GM12875 (cell line): ENCODE results near the gene PDE6A.

Source experiments
- H3K4me3 ChIP-seq: one replicate; pipeline ENCODE4 v1.5.1; 2011; ENCODE audit warnings: low read depth, low read length, control low read depth
- TF ChIP-seq, protein P1 (sequence below): IDR thresholded peaks from 2 replicates; pipeline ENCODE4 v1.5.1; 2011; ENCODE audit warnings: low read depth, mild to moderate bottlenecking, control low read depth, inconsistent platforms, low read length, moderate library complexity, borderline replicate concordance; ENCODE audit not compliant: insufficient read depth

Gene PDE6A

DNA sequence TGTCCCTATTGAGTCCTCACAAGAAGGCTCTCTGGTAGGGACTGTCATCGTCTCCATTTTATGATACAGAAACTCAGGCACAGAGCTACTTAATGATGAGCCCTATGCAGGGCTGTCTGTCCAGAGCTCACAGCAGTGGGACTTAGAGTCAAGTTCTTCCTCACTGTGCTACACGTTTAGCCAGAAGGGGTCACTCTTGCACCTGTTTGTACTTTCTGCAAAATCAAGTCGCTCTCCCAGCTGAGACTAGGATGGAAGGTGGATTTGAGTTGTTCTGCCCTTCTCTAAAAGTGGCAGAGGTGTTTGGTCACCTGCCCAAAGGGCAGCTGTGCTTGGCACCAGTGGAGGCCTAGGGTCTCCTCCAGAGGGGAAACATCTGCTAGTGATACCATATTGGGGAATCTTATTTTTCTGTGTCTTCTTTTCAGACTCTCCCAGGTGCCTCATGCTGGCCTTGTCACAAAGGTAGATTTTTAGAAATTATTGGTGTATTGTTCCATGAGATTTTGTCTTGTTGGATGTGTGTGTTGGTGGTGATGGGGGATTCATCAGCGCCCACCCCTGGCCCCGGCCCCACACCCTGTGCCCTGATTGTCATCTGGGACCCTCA, 110.2 kb downstream of the PDE6A start:
- H3K4me3 ChIP-seq = no peak overlapping the region
- TF ChIP-seq, protein P1, sequence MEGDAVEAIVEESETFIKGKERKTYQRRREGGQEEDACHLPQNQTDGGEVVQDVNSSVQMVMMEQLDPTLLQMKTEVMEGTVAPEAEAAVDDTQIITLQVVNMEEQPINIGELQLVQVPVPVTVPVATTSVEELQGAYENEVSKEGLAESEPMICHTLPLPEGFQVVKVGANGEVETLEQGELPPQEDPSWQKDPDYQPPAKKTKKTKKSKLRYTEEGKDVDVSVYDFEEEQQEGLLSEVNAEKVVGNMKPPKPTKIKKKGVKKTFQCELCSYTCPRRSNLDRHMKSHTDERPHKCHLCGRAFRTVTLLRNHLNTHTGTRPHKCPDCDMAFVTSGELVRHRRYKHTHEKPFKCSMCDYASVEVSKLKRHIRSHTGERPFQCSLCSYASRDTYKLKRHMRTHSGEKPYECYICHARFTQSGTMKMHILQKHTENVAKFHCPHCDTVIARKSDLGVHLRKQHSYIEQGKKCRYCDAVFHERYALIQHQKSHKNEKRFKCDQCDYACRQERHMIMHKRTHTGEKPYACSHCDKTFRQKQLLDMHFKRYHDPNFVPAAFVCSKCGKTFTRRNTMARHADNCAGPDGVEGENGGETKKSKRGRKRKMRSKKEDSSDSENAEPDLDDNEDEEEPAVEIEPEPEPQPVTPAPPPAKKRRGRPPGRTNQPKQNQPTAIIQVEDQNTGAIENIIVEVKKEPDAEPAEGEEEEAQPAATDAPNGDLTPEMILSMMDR = peak; percentile 74

DNA sequence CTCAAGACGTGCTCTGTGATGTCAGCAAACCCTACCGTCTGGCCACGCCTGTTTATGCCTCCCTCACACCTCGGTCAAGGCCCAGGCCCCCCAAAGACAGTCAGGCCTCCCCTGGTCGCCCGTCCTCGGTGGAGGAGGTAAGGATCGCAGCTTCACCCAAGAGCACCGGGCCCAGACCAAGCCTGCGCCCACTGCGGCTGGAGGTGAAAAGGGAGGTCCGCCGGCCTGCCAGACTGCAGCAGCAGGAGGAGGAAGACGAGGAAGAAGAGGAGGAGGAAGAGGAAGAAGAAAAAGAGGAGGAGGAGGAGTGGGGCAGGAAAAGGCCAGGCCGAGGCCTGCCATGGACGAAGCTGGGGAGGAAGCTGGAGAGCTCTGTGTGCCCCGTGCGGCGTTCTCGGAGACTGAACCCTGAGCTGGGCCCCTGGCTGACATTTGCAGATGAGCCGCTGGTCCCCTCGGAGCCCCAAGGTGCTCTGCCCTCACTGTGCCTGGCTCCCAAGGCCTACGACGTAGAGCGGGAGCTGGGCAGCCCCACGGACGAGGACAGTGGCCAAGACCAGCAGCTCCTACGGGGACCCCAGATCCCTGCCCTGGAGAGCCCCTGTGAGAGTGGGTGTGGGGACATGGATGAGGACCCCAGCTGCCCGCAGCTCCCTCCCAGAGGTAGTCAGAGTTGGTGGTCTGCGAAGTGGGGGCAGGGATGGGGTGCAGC, 111.3 kb downstream of the PDE6A start:
- TF ChIP-seq, protein P1 = no peak
- no peak overlapping the region for H3K4me3 ChIP-seq

DNA sequence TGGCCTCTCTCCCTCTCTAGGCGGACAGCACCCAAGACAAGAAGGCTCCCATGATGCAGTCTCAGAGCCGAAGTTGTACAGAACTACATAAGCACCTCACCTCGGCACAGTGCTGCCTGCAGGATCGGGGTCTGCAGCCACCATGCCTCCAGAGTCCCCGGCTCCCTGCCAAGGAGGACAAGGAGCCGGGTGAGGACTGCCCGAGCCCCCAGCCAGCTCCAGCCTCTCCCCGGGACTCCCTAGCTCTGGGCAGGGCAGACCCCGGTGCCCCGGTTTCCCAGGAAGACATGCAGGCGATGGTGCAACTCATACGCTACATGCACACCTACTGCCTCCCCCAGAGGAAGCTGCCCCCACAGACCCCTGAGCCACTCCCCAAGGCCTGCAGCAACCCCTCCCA, 112.0 kb downstream of the PDE6A start:
- TF ChIP-seq, protein P1 = no peak
- H3K4me3 ChIP-seq = no peak overlapping the region

DNA sequence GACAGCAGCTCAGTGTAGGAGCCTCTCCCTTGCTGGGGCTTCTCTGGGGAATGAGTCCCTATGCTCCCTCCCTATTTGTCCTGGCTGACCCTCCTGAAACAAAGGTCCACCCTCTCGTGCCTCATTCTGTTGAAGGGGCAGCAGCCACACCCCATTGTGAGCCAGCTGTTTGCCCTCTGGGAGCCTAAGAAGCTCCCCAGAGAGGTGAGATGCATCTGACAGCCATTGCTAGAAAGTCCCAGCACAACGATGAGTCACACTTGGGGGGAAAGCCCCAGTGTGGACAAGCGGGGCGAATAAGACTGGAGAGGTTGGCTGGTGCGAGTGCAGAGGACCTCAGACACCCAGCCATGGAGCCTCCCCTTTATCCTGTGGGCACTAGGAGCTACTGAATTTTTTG, 113.1 kb downstream of the PDE6A start:
- TF ChIP-seq, protein P1 = no peak
- no peak overlapping the region for H3K4me3 ChIP-seq

DNA sequence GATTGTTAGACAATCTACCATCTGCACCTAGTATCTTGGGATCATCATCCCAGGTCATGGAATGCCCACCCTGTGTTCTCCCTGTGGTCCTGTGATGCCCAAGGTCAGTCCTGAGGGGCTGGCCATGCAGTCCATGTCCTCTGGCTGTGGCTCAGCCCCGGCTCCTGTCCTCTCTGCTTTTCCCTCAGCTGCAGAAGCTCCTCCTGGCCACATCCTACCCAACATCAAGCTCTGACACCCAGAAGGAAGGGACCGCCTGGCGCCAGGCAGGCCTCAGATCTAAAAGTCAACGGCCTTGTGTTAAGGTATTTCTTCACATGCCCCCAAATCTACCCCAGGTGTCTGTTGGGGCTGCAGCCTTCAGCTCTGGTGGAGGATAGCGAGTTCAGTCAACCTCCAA, 114.0 kb downstream of the PDE6A start:
- TF ChIP-seq, protein P1 = no peak
- no peak overlapping the region for H3K4me3 ChIP-seq

DNA sequence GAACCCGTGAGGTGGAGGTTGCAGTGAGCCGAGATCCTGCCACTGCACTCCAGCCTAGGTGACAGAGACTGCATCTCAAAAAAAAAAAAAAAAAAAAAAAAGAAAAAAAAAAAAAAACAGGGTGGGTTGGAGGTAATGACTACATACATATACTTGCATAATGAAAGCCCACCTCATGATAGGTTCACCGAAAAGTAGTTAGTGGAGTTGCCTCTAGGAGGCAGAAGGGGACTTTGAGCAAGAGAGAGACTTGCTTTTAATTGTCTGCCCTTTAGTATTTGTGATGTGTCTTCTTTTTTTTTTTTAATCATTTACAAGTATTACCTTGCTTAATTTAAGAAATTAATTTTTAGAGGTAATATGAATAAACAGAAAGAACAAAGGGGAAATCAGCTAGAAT, 114.6 kb downstream of the PDE6A start:
- H3K4me3 ChIP-seq = no peak overlapping the region
- TF ChIP-seq, protein P1 = no peak; the same call in 1 of the 2 replicates

DNA sequence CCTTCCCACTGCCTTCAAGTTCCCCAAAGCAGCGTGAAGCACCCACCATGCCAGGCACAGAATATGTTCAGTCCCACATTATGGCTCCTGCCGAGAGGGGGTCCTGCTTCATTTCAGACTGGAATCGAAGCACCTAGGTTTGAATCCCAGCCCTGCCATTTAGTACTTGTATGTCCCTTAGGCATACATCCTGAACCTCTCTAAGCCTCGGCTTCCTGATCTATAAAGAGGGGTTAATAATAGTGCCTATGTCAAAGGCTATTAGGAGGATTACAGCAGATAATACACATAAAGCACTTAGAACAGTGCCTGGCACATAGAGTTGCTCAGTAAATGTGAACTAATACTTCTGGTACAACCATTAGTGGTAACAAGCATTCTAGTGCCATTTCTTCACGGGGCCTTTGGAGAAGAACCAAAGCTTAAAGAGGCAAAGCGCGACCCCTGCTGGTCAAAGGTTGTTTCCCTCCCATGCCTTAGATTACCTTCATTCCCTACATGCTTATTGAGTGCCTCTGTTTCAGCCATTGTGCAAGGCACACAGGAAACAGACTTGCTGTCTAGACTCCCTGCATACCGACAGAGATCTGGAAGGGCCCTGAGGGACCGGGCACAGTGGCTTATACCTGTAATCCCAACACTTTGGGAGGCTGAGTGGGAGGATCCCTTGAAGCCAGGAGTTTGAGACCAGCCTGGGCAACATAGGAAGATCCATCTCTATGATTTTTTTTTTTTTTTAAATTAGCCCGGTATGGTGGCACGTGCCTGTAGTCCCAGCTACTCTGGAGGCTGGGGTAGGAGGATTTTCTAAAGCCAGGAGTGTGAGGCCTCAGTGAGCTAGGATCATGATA, 116.2 kb downstream of the PDE6A start:
- no peak overlapping the region for H3K4me3 ChIP-seq
- TF ChIP-seq, protein P1 = peak; percentile 79
